Lung (tissue), 12 donors: ENCODE measurements around the gene FAM136A. TPM values are rescaled to one million over a fixed set of nuclear protein-coding genes. Genes with fewer than 3 reads are reported as not detected.

Source experiments
- ATAC-seq: fragments of 200-7000 bp; cut with Tn5 transposase; one replicate; pipeline ENCODE4 v1.9.1; 2020; ENCODE audit warnings: moderate number of reproducible peaks; ENCODE audit not compliant: insufficient read depth, low FRiP score
- DNase-seq, 3 donors: peaks; one replicate each; pipeline ENCODE4 v3.0.0-alpha.2; 2013 to 2017
- H3K27ac ChIP-seq, 2 donors: one replicate each; pipeline ENCODE4 v1.5.1; 2013; ENCODE audit warnings: mild to moderate bottlenecking in 2 of 2, moderate library complexity in 2 of 2, control low read depth in 1 of 2, inconsistent platforms in 1 of 2, low read depth in 1 of 2, low read length in 1 of 2
- H3K27me3 ChIP-seq, 3 donors: one replicate each; pipeline ENCODE4 v1.5.1; 2013; ENCODE audit warnings: low read length in 2 of 3; ENCODE audit not compliant: control insufficient read depth in 3 of 3, insufficient read depth in 3 of 3
- H3K36me3 ChIP-seq, 4 donors: one replicate each; pipeline ENCODE4 v1.5.1; 2013; ENCODE audit warnings: low read length in 4 of 4, mild to moderate bottlenecking in 1 of 4, moderate library complexity in 1 of 4; ENCODE audit not compliant: control insufficient read depth in 4 of 4, insufficient read depth in 4 of 4
- H3K4me1 ChIP-seq, 5 donors: one replicate each; pipeline ENCODE4 v1.5.1; 2013; ENCODE audit warnings: low read length in 5 of 5, mild to moderate bottlenecking in 2 of 5, moderate library complexity in 1 of 5; ENCODE audit not compliant: control insufficient read depth in 5 of 5, insufficient read depth in 5 of 5
- H3K4me3 ChIP-seq: one replicate; pipeline ENCODE4 v1.5.1; 2013; ENCODE audit warnings: mild to moderate bottlenecking, control low read depth, moderate library complexity
- H3K9ac ChIP-seq, 2 donors: one replicate each; pipeline ENCODE4 v1.5.1; 2013; ENCODE audit warnings: low read length in 2 of 2, control low read depth in 1 of 2; ENCODE audit not compliant: insufficient read depth in 1 of 2
- H3K9me3 ChIP-seq, 4 donors: one replicate each; pipeline ENCODE4 v1.5.1; 2013; ENCODE audit warnings: low read length in 3 of 4, mild to moderate bottlenecking in 1 of 4, moderate library complexity in 1 of 4; ENCODE audit not compliant: control insufficient read depth in 4 of 4, insufficient read depth in 3 of 4
- CTCF ChIP-seq: IDR thresholded peaks from 2 replicates; pipeline ENCODE4 v1.5.1; 2012; ENCODE audit warnings: mild to moderate bottlenecking; ENCODE audit errors: control extremely low read depth, extremely low read depth
- WGBS, 2 donors: extraction: QIAGEN DNeasy Blood & Tissue Kit; methylation state at CpG; one replicate each; pipeline ENCODE4 v1.1.7; 2013; 5-methylcytosine and 5-hydroxymethylcytosine counted together
- polyA plus RNA-seq, 2 donors: library from polyadenylated mRNA; stranded (reverse); fragments of 200-250 nt; gene quantifications; one replicate each; pipeline ENCODE4 v1.2.1, GENCODE V29; 2013
- total RNA-seq, 2 donors: library from RNA; depleted of rRNA in 1 of 2; stranded (reverse); fragments of >200 nt in 1 of 2; gene quantifications; one replicate each; pipeline ENCODE4 v1.2.1, GENCODE V29; 2014 to 2021
- donor health status: control.
- donor health status: control.
- donor health status: Bipolar disorder and iron deficiency.
- donor health status: healthy.
- donor health status: DM: yes; HTN: yes; CAD: no.

Gene FAM136A
- total and polyA plus RNA-seq, 4 donors = 23.7 to 37.0 (median 30.2) TPM

GRCh38 chr2:70258532-70258875 is 43.4 kb downstream of the FAM136A start:
- DNase-seq = peak in 2 of 3 donors; percentile 50 to 73
- TF ChIP-seq CTCF = no peak
- peak; percentile 25 for ATAC-seq
- WGBS, 2 donors = 7 to 22% methylated on average over 12 of the region's 12 CpGs
- Histone ChIP-seq H3K27me3 (no peaks in the 10 kb centered on the region), H3K9me3 (peaks cover 0 to 2% (median 0%) of the 10 kb centered on the region in 4 donors), H3K27ac (peak overlapping the region; percentile 74 to 94), H3K36me3 (peaks cover 0 to 20% (median 10%) of the 10 kb centered on the region in 4 donors), H3K4me1 (peaks cover 0 to 19% (median 8%) of the 10 kb centered on the region in 5 donors), H3K4me3 (peak overlapping the region; percentile 94), H3K9ac (peak overlapping the region; percentile 46 to 47)

- Histone ChIP-seq H3K4me1 (peaks cover 0 to 19% (median 5%) of the 10 kb centered on the region in 5 donors), H3K4me3 (no peak overlapping the region), H3K9me3 (peaks cover 0 to 2% (median 0%) of the 10 kb centered on the region in 4 donors), H3K9ac (no peak overlapping the region), H3K36me3 (peaks cover 0 to 3% (median 1%) of the 10 kb centered on the region in 4 donors), H3K27ac (no peak overlapping the region), H3K27me3 (no peaks in the 10 kb centered on the region)
- 92 to 94% methylated on average over 8 of the region's 8 CpGs for WGBS, 2 donors
- ATAC-seq = no peak
- no peak for TF ChIP-seq CTCF
- no peak for DNase-seq
Measured at GRCh38 chr2:70255637-70256314, 46.1 kb downstream of the FAM136A start.

GRCh38 chr2:70250434-70250833 is 51.4 kb downstream of the FAM136A start:
- Histone ChIP-seq H3K9me3 (no peaks in the 10 kb centered on the region), H3K4me1 (peaks cover 0 to 14% (median 6%) of the 10 kb centered on the region in 5 donors), H3K27ac (no peak overlapping the region), H3K9ac (no peak overlapping the region), H3K36me3 (peaks cover 0 to 5% (median under 1%) of the 10 kb centered on the region in 4 donors), H3K27me3 (no peaks in the 10 kb centered on the region), H3K4me3 (no peak overlapping the region)
- no peak for TF ChIP-seq CTCF
- DNase-seq = no peak
- ATAC-seq = no peak
- WGBS, 2 donors = 87 to 89% methylated on average over 16 of the region's 16 CpGs
